Right forelimb (tissue), 1 donor: ENCODE results near the gene WDR37.
"Not testable (repeated sequence)": the region's sequence is repeated elsewhere in the genome, so short reads cannot be mapped to it uniquely, and the experiment has no call there.

ENCODE experiments used
- DNase-seq: peaks from one replicate; pipeline ENCODE4 v3.0.0-alpha.2; 2018

WDR37 gene

GRCh38 chr10:1056326-1057105, at the start of gene WDR37:
WDR37 (plus strand) TSS chr10:1056385; CDS start chr10:1072156, 15,771 bp downstream.
- peak; percentile 91 for DNase-seq

GRCh38 chr10:1006573-1006972, 49.6 kb upstream of the WDR37 start:
- DNase-seq = no peak

- DNase-seq = no peak
Measured at GRCh38 chr10:1007583-1007982, 48.6 kb upstream of the WDR37 start.

GRCh38 chr10:1009071-1009494, 47.1 kb upstream of the WDR37 start:
- no peak for DNase-seq

- DNase-seq = not testable (repeated sequence)
Measured at GRCh38 chr10:1009947-1010346, 46.2 kb upstream of the WDR37 start.

- DNase-seq = no peak
Measured at GRCh38 chr10:1010703-1011102, 45.5 kb upstream of the WDR37 start.

- DNase-seq = no peak
Measured at GRCh38 chr10:1011696-1012095, 44.5 kb upstream of the WDR37 start.

GRCh38 chr10:1015688-1016087, 40.5 kb upstream of the WDR37 start:
- DNase-seq = no peak

GRCh38 chr10:1019362-1019761, 36.8 kb upstream of the WDR37 start:
- DNase-seq = no peak

- no peak for DNase-seq
Measured at GRCh38 chr10:1020460-1020859, 35.7 kb upstream of the WDR37 start.

GRCh38 chr10:1020958-1021357, 35.2 kb upstream of the WDR37 start:
- DNase-seq = no peak

- DNase-seq = no peak
Measured at GRCh38 chr10:1022413-1022812, 33.8 kb upstream of the WDR37 start.

- no peak for DNase-seq
Measured at GRCh38 chr10:1024103-1024502, 32.1 kb upstream of the WDR37 start.

GRCh38 chr10:1025683-1026082, 30.5 kb upstream of the WDR37 start, which contains the start of gene IDI2:
IDI2 (minus strand) TSS chr10:1025859; CDS start chr10:1024723, 1,136 bp downstream.
- DNase-seq = no peak

- DNase-seq = no peak
Measured at GRCh38 chr10:1026578-1026977, 29.6 kb upstream of the WDR37 start.

GRCh38 chr10:1029838-1030237, 26.3 kb upstream of the WDR37 start:
- DNase-seq = no peak

GRCh38 chr10:1033601-1034000, 22.6 kb upstream of the WDR37 start:
- DNase-seq = no peak

GRCh38 chr10:1034758-1035157, 21.4 kb upstream of the WDR37 start:
- DNase-seq = no peak

GRCh38 chr10:1035201-1035600, 21.0 kb upstream of the WDR37 start:
- DNase-seq = no peak

- DNase-seq = no peak
Measured at GRCh38 chr10:1036341-1036791, 19.8 kb upstream of the WDR37 start.

- DNase-seq = no peak
Measured at GRCh38 chr10:1037098-1037497, 19.1 kb upstream of the WDR37 start.

- not testable (repeated sequence) for DNase-seq
Measured at GRCh38 chr10:1038769-1039168, 17.4 kb upstream of the WDR37 start.

- DNase-seq = no peak
Measured at GRCh38 chr10:1040133-1040532, 16.1 kb upstream of the WDR37 start.

- no peak for DNase-seq
Measured at GRCh38 chr10:1041514-1041913, 14.7 kb upstream of the WDR37 start.

GRCh38 chr10:1043532-1043995, 12.6 kb upstream of the WDR37 start:
- no peak for DNase-seq
